GM12878 (cell line): ENCODE results near the gene KHK. TPM values are rescaled to one million over a fixed set of nuclear protein-coding genes. Genes with fewer than 3 reads are reported as not detected.
A peak's percentile ranks its signal among the peaks of the same experiment; 100 is the strongest.

Source experiments
- BCLAF1 ChIP-seq: fragments of 450-650 bp; IDR thresholded peaks from 2 replicates; pipeline ENCODE4 v1.6.1; 2017; ENCODE audit warnings: antibody characterized with exemption, mild to moderate bottlenecking, moderate library complexity
- CTCF ChIP-seq, 3 experiments: IDR thresholded peaks in 2 of 3; conservative IDR thresholded peaks in 1 of 3; 2 replicates each; pipeline ENCODE4 v1.5.1; 2011; ENCODE audit warnings: low read depth in 3 of 3, low read length in 3 of 3, mild to moderate bottlenecking in 3 of 3, control low read depth in 2 of 3, moderate library complexity in 2 of 3, inconsistent platforms in 1 of 3, mixed read lengths in 1 of 3; ENCODE audit not compliant: control insufficient read depth in 2 of 3, insufficient read depth in 1 of 3; ENCODE audit errors: extremely low read depth in 1 of 3
- EED ChIP-seq: sonication (generic); IDR thresholded peaks from 2 replicates; pipeline ENCODE4 v1.6.1; 2016; ENCODE audit warnings: antibody characterized with exemption, low read depth
- FOXK2 ChIP-seq: fragments of 450-650 bp; IDR thresholded peaks from 2 replicates; pipeline ENCODE4 v1.6.1; 2017; ENCODE audit warnings: mild to moderate bottlenecking, moderate library complexity
- HSF1 ChIP-seq: fragments of 150-350 bp; IDR thresholded peaks from 2 replicates; pipeline ENCODE4 v1.6.1; 2014; ENCODE audit warnings: mild to moderate bottlenecking, low read depth, low read length
- IKZF1 ChIP-seq: fragments of 450-650 bp; conservative IDR thresholded peaks from 2 replicates; pipeline ENCODE4 v1.6.1; 2017; ENCODE audit warnings: antibody characterized with exemption, mild to moderate bottlenecking
- IKZF2 ChIP-seq, 2 experiments: fragments of 450-650 bp; IDR thresholded peaks; 2 replicates each; pipeline ENCODE4 v1.6.1; 2017; ENCODE audit warnings: mild to moderate bottlenecking in 2 of 2, moderate library complexity in 2 of 2
- LARP7 ChIP-seq: fragments of 450-650 bp; IDR thresholded peaks from 2 replicates; pipeline ENCODE4 v1.6.1; 2017; ENCODE audit warnings: mild to moderate bottlenecking
- MTA2 ChIP-seq: fragments of 450-650 bp; IDR thresholded peaks from 2 replicates; pipeline ENCODE4 v1.6.1; 2016; ENCODE audit warnings: low read depth, mild to moderate bottlenecking, moderate library complexity
- NFYA ChIP-seq: IDR thresholded peaks from 2 replicates; pipeline ENCODE4 v1.6.1; 2011; ENCODE audit warnings: low read depth, mild to moderate bottlenecking, low read length, improper control_type of control experiment, borderline replicate concordance
- POLR2AphosphoS5 ChIP-seq: IDR thresholded peaks from 2 replicates; pipeline ENCODE4 v1.6.1; 2011; ENCODE audit warnings: mild to moderate bottlenecking, low read length, inconsistent platforms
- PRDM15 ChIP-seq: fragments of 450-650 bp; formaldehyde crosslinking; IDR thresholded peaks from 2 replicates; pipeline ENCODE4 v1.4.0; 2020; ENCODE audit warnings: mild to moderate bottlenecking, moderate library complexity
- RUNX3 ChIP-seq: IDR thresholded peaks from 2 replicates; pipeline ENCODE4 v1.6.1; 2012; ENCODE audit warnings: low read length, inconsistent platforms
- SMAD1 ChIP-seq: fragments of 450-650 bp; IDR thresholded peaks from 2 replicates; pipeline ENCODE4 v1.6.1; 2018; ENCODE audit warnings: mild to moderate bottlenecking, low read depth; ENCODE audit not compliant: partially characterized antibody
- SPI1 ChIP-seq: IDR thresholded peaks from 2 replicates; pipeline ENCODE4 v1.6.1; 2011; ENCODE audit warnings: low read depth, mild to moderate bottlenecking, low read length, moderate library complexity, borderline replicate concordance; ENCODE audit not compliant: insufficient read depth
- SREBF2 ChIP-seq: IDR thresholded peaks from 2 replicates; pipeline ENCODE4 v1.6.1; 2012; ENCODE audit warnings: mild to moderate bottlenecking, low read length
- TCF3 ChIP-seq: IDR thresholded peaks from 2 replicates; pipeline ENCODE4 v1.6.1; 2012; ENCODE audit warnings: low read depth, mild to moderate bottlenecking, low read length, borderline replicate concordance; ENCODE audit not compliant: insufficient read depth
- TCF7 ChIP-seq: IDR thresholded peaks from 2 replicates; pipeline ENCODE4 v1.6.1; 2014; ENCODE audit warnings: antibody characterized with exemption, borderline replicate concordance
- YBX1 ChIP-seq: fragments of 450-650 bp; IDR thresholded peaks from 2 replicates; pipeline ENCODE4 v1.6.1; 2016; ENCODE audit warnings: antibody characterized with exemption
- YY1 ChIP-seq: IDR thresholded peaks from 2 replicates; pipeline ENCODE4 v1.6.1; 2011; ENCODE audit warnings: low read depth, mild to moderate bottlenecking, low read length
- ZNF207 ChIP-seq: fragments of 450-650 bp; IDR thresholded peaks from 2 replicates; pipeline ENCODE4 v1.6.1; 2014; ENCODE audit warnings: antibody characterized with exemption, mild to moderate bottlenecking, borderline replicate concordance
- polyA plus RNA-seq, 11 experiments: library from polyadenylated mRNA; depleted of rRNA in 4 of 11; unstranded in 6 of 11; stranded (reverse) in 5 of 11; fragments of >200 nt; fragmentation: Nextera tagmentation in 4 of 11; fragmentation: Illumina TruSeq in 1 of 11; extraction: Ambion mirVana in 4 of 11; extraction: Trizol in 1 of 11; gene quantifications; 1 replicate in 1 of 11; 2 replicates in 10 of 11; pipeline versions ENCODE4 v1.2.1 to v1.2.3, GENCODE V29; 2011 to 2016; ENCODE audit warnings: inconsistent platforms in 2 of 11, missing spikeins in 2 of 11, low read depth in 1 of 11
- total RNA-seq, 4 experiments: library from RNA; depleted of rRNA in 3 of 4; stranded (reverse); fragments of >200 nt in 3 of 4; fragmentation: Illumina TruSeq in 1 of 4; extraction: Trizol in 1 of 4; gene quantifications; 2 replicates each; pipeline versions ENCODE4 v1.2.1 to v1.2.3, GENCODE V29; 2013 to 2021

KHK gene
- total and polyA plus RNA-seq, 10 of the 15 experiments (the other 5 are each of a cell fraction or from before 2014, with no cell fraction given): 0.31 to 11.8 (median 3.9) TPM

DNA sequence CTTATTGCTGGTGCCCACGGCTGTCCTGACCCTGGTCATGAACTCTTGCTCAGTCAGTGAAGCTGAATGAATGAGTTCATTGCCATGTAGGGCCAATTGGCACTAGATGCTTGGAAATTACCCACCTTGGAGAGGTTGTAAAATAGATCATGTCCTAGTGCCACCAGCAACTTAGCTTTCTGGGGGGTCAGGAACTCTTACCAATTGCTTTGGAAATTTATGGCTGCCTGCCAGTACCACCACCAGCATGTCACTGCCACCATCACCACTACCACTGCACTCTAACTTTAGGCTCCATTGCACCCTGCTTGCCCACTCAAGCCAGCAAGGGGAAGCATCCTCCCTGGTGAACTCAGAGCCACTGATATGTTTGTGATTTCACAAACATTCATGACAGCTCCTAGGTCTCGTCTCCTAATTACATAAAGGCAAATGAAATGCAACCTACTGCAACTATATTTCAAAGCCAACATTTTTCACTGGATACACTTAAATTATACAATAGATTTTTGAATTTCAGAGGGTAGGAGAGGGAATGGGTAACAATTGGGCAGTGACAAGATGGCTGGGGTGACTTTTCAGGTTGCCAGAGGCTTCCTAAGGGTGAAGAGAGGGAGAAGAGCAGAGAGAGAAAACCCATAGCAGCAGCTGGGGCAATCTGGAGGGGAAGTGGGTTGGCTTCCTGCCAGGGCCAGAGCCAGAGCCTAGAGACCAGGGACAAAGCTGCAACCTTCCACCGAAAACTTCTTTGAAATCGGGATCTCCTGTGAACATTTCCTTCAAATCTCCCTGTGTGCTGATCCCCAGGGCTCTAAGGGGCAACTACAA is 11.6 kb upstream of the KHK start (continued):
- TF ChIP-seq BCLAF1 (no peak), YY1 (no peak), EED (0 out of 2 replicates have a peak, but pooled peaks have one; percentile 32), YBX1 (no peak), SREBF2 (no peak), LARP7 (no peak), IKZF1 (peak; percentile 32; the same call in 1 of the 2 replicates), IKZF2 (IDR thresholded peaks at IDR 0.05) (no peak), MTA2 (no peak), TCF7 (no peak), HSF1 (no peak), CTCF (IDR thresholded peaks at IDR 0.05 in 2 of 3, conservative IDR thresholded peaks at IDR 0.05 in 1 of 3; ENCODE audit: control insufficient read depth in 2 of 3, extremely low read depth in 1 of 3, insufficient read depth in 1 of 3, low read depth in 3 of 3, low read length in 3 of 3) (no peak), SPI1 (peak; percentile 20; the same call in 1 of the 2 replicates), FOXK2 (no peak), RUNX3 (peak; percentile 45; the same call in 1 of the 2 replicates), NFYA (no peak), SMAD1 (peak; percentile 50), POLR2AphosphoS5 (no peak), ZNF207 (no peak), PRDM15 (no peak), TCF3 (peak; percentile 86)
